WTC11 (cell line): ENCODE measurements around the gene GEMIN7. TPM values are rescaled to one million over a fixed set of nuclear protein-coding genes. Genes with fewer than 3 reads are reported as not detected.

Source experiments
- ATF3 ChIP-seq: sonication (generic); formaldehyde crosslinking; conservative IDR thresholded peaks from 2 replicates; pipeline ENCODE4 v1.8.1; 2022; ENCODE audit warnings: mild to moderate bottlenecking, missing genetic modification reagents
- CBFB ChIP-seq: sonication (generic); formaldehyde crosslinking; IDR thresholded peaks from 2 replicates; pipeline ENCODE4 v1.8.1; 2022; ENCODE audit warnings: mild to moderate bottlenecking, low read depth, missing genetic modification reagents
- E2F5 ChIP-seq: sonication (generic); formaldehyde crosslinking; IDR thresholded peaks from 2 replicates; pipeline ENCODE4 v1.8.1; 2022; ENCODE audit warnings: mild to moderate bottlenecking, moderate library complexity, missing genetic modification reagents
- ETV6 ChIP-seq: sonication (generic); formaldehyde crosslinking; IDR thresholded peaks from 2 replicates; pipeline ENCODE4 v1.8.1; 2022; ENCODE audit warnings: mild to moderate bottlenecking, missing genetic modification reagents
- HMGA2 ChIP-seq: fragments of 250-450 bp; sonication (Bioruptor Pico); IDR thresholded peaks from 2 replicates; pipeline ENCODE4 v1.4.0; 2021; ENCODE audit warnings: mild to moderate bottlenecking, moderate library complexity
- HMGXB4 ChIP-seq: sonication (generic); formaldehyde crosslinking; IDR thresholded peaks from 2 replicates; pipeline ENCODE4 v1.8.1; 2023; ENCODE audit warnings: mild to moderate bottlenecking, moderate library complexity, missing genetic modification reagents
- IRF1 ChIP-seq: sonication (generic); formaldehyde crosslinking; IDR thresholded peaks from 2 replicates; pipeline ENCODE4 v1.8.0; 2023; ENCODE audit warnings: missing genetic modification reagents
- JAZF1 ChIP-seq: fragments of 250-450 bp; sonication (Bioruptor Pico); IDR thresholded peaks from 2 replicates; pipeline ENCODE4 v1.9.0; 2021; ENCODE audit warnings: moderate library complexity, mild to moderate bottlenecking, inconsistent platforms
- KAT7 ChIP-seq: sonication (generic); formaldehyde crosslinking; IDR thresholded peaks from 2 replicates; pipeline ENCODE4 v1.8.1; 2023; ENCODE audit warnings: missing genetic modification reagents, mild to moderate bottlenecking, borderline replicate concordance
- MLX ChIP-seq: sonication (generic); formaldehyde crosslinking; IDR thresholded peaks from 2 replicates; pipeline ENCODE4 v1.8.1; 2023; ENCODE audit warnings: mild to moderate bottlenecking, missing genetic modification reagents, moderate library complexity
- PRDM15 ChIP-seq: sonication (generic); formaldehyde crosslinking; IDR thresholded peaks from 2 replicates; pipeline ENCODE4 v1.8.0; 2022; ENCODE audit warnings: missing genetic modification reagents
- SMAD3 ChIP-seq: sonication (generic); formaldehyde crosslinking; IDR thresholded peaks from 2 replicates; pipeline ENCODE4 v1.8.0; 2022; ENCODE audit warnings: missing genetic modification reagents, mild to moderate bottlenecking, borderline replicate concordance
- STAT6 ChIP-seq: sonication (generic); formaldehyde crosslinking; conservative IDR thresholded peaks from 2 replicates; pipeline ENCODE4 v1.8.1; 2023; ENCODE audit warnings: mild to moderate bottlenecking, low read depth, missing genetic modification reagents, moderate library complexity
- ZBTB43 ChIP-seq: sonication (generic); formaldehyde crosslinking; IDR thresholded peaks from 2 replicates; pipeline ENCODE4 v1.8.1; 2023; ENCODE audit warnings: mild to moderate bottlenecking, missing genetic modification reagents
- ZNF263 ChIP-seq: sonication (generic); formaldehyde crosslinking; IDR thresholded peaks from 2 replicates; pipeline ENCODE4 v1.8.1; 2022; ENCODE audit warnings: low read depth, mild to moderate bottlenecking, moderate library complexity, missing genetic modification reagents
- ZNF423 ChIP-seq: fragments of 250-450 bp; sonication (Bioruptor Pico); IDR thresholded peaks from 2 replicates; pipeline ENCODE4 v2.1.2; 2022; ENCODE audit warnings: mild to moderate bottlenecking, moderate library complexity
- ZNF671 ChIP-seq: fragments of 250-450 bp; sonication (Bioruptor Pico); IDR thresholded peaks from 2 replicates; pipeline ENCODE4 v1.8.0; 2021; ENCODE audit warnings: mild to moderate bottlenecking
- ZSCAN18 ChIP-seq: fragments of 250-450 bp; sonication (Bioruptor Pico); IDR thresholded peaks from 2 replicates; pipeline ENCODE4 v2.1.2; 2022; ENCODE audit warnings: mild to moderate bottlenecking, moderate library complexity
- total RNA-seq: library from RNA; stranded (reverse); gene quantifications from 3 replicates; pipeline ENCODE4 v1.2.3, GENCODE V29; 2021

GEMIN7 gene
- total RNA-seq, 1 experiment from 2014 or later = 55.0 TPM

GRCh38 chr19:45091031-45091923 is 12.2 kb downstream of the GEMIN7 start (continued):
- TF ChIP-seq STAT6 (CRISPR knock-in tag) (no peak), KAT7 (no peak), HMGXB4 (no peak), SMAD3 (CRISPR knock-in tag) (no peak; the same call in 1 of the 2 replicates), IRF1 (CRISPR knock-in tag) (no peak), ETV6 (CRISPR knock-in tag) (no peak; the same call in 1 of the 2 replicates), CBFB (peak; percentile 61; the same call in 1 of the 2 replicates), ZBTB43 (CRISPR knock-in tag) (0 out of 2 replicates have a peak, but pooled peaks have one; percentile 20), ZNF263 (CRISPR knock-in tag) (no peak), MLX (no peak), JAZF1 (CRISPR knock-in tag) (no peak), HMGA2 (CRISPR knock-in tag) (no peak), E2F5 (CRISPR knock-in tag) (peak; percentile 52; the same call in 1 of the 2 replicates), PRDM15 (CRISPR knock-in tag) (peak; percentile 91), ZNF671 (no peak), ATF3 (no peak), ZSCAN18 (CRISPR knock-in tag) (no peak), ZNF423 (CRISPR knock-in tag) (no peak)
